Stimulated activated CD8-positive, alpha-beta memory T cell treated with anti-CD3 and anti-CD28 coated beads, Interleukin-7, amount 100 ng/mL, for 4 hours (primary cell): Measurements from ENCODE around the gene TGM3.

Experiments
- DNase-seq, 2 donors: peaks; one replicate each; pipeline ENCODE4 v3.0.0-alpha.2; 2020; ENCODE audit warnings: low read depth in 2 of 2

The TGM3 gene

GRCh38 chr20:2379511-2380229 lies 83.9 kb downstream of the TGM3 start:
- DNase-seq = no peak

GRCh38 chr20:2380601-2381000 lies 84.8 kb downstream of the TGM3 start, which contains the start of gene TGM6:
Gene TGM6, plus strand, starts transcription at chr20:2380901. Its CDS starts 68 bp downstream, at chr20:2380969.
- no peak for DNase-seq

DNA sequence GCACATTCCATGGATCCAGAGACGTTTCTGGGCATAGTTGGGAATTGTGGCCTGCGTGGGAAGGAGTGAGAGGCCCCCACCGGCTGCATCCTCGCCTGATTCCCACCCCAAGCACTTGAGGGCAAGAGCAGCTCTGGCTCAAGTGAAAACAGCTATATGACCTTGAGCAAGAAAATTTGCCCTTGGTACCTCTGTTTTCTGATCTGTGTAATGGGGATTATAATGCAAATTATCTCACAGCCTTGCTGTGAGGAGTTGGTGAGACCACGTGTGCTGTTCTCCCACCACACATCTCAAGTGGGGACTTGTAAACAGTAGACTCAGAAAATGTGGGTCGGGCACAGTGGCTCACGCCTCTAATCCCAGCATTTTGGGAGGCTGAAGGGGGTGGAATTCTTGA lies 85.5 kb downstream of the TGM3 start:
- no peak for DNase-seq

DNA sequence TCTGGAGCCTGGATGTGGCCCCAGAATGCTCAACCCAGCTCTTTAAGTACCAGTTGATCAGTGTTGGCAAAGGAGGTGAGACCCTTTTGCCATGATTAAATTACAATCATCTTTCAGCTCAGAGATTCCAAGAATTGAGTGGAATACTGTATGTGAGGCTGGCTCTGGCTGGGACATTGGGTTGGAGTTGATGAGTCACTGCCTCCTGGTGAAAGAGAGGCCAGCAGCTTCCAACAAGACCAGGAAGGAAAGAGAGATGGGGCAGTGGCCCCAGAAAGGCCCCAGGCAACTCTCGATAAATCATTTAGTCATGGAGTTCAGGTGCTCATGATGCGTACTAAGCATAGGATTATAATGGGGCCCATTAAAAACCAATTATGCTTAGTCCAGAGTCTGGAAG lies 87.0 kb downstream of the TGM3 start:
- no peak for DNase-seq

- DNase-seq = no peak
Measured at GRCh38 chr20:2385026-2385425, 89.2 kb downstream of the TGM3 start.

- DNase-seq = no peak
Measured at GRCh38 chr20:2385496-2385895, 89.7 kb downstream of the TGM3 start.

- no peak for DNase-seq
Measured at GRCh38 chr20:2386516-2387179, 90.8 kb downstream of the TGM3 start.

DNA sequence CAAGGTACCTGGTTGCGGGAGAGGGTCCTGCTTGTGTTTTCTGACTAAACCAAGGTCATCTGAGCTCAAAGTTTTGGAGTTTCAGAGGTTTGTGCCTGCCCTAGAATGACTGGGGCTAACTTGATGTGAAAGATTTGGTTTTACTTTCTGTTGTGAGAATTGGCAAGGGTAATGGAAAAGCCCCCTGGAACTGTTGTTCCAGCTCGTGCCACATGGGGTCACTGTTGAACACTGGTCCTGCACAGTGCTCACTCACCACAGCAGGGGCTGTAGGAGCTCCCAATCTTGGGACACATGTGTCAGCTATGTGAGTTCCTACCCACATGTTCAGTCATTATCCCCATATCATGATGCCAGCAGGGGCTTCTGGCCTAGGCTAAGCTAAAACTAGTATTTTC lies 91.4 kb downstream of the TGM3 start:
- peak; percentile 12 to 15 for DNase-seq

DNA sequence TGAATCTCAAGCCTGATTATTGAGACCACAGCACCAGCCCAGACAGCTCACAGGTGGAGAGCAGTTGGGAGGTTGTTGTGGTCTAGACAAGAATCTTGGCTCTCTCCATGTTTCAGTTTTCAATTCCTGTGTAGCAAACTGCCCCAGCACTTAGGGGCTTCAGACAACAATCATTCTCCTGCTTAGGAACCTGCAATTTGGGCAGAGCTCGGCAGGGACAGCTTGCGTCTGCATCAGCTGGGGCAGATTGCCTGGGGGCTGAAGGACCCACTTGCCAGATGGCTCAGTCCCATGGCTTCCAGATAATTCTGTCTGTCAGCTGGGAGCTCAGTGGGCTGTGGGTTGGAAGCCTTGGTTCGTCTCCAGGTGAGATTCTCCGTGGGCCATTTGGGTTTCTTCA lies 91.8 kb downstream of the TGM3 start:
- no peak for DNase-seq
